ENCODE data around the gene MGLL. TPM values are rescaled to one million over a fixed set of nuclear protein-coding genes. Genes with fewer than 3 reads are reported as not detected.

MGLL gene
- total and polyA plus RNA-seq, 9 of the 15 experiments (the other 6 are each of a cell fraction or from before 2014, with no cell fraction given) = 0.12 to 0.32 (median 0.18) TPM; not detected in 6

- TF ChIP-seq CREBBP (IDR thresholded peaks at IDR 0.05; ENCODE audit: low read depth, low read length) (no peak), CREB1 (IDR thresholded peaks at IDR 0.05) (no peak), CREB1 (CRISPR knock-in tag; IDR thresholded peaks at IDR 0.05) (no peak)
Measured at GRCh38 chr3:127789051-127789450, 33.3 kb downstream of the MGLL start (continued).

- Histone ChIP-seq H2AFZ (ENCODE audit: low read depth, low read length) (no peak overlapping the region), H3K27ac (ENCODE audit: extremely low read depth, low read depth, low read length) (no peak overlapping the region), H3K79me2 (ENCODE audit: control insufficient read depth, insufficient read depth, low read length) (no peaks in the 10 kb centered on the region), H3K4me1 (replicated peaks in 1 of 2; ENCODE audit: control insufficient read depth in 2 of 2, insufficient read depth in 2 of 2, low read length in 2 of 2) (no peaks in the 10 kb centered on the region; a peak in 1 of 5 replicates), H3K9me3 (replicated peaks; ENCODE audit: control insufficient read depth, insufficient read depth, low read depth, low read length) (no peaks in the 10 kb centered on the region), H3K36me3 (ENCODE audit: control insufficient read depth, insufficient read depth, low read length) (no peaks in the 10 kb centered on the region), H4K20me1 (replicated peaks; ENCODE audit: control insufficient read depth, insufficient read depth, low read length) (no peaks in the 10 kb centered on the region; the same call in 1 of the 2 replicates), H3K9ac (ENCODE audit: insufficient read depth in 1 of 2, low read depth in 2 of 2, low read length in 2 of 2) (no peak overlapping the region), H3K27me3 (ENCODE audit: control insufficient read depth in 2 of 2, insufficient read depth in 2 of 2, low read length in 2 of 2) (peaks cover 15 to 86% of the 10 kb centered on the region in 2 experiments; a peak in 4 of 5 replicates), H3K4me2 (ENCODE audit: insufficient read depth, low read length) (no peak overlapping the region), H3K9me1 (ENCODE audit: control insufficient read depth, insufficient read depth, low read length) (no peaks in the 10 kb centered on the region), H3K4me3 (no peak overlapping the region)
- BruUV-seq (replicated peaks) = no TSS peak
- CTCF ChIA-PET (ENCODE audit: low intra/inter-chr PET ratio) = no interaction called here
- ATAC-seq = no peak
- intact Hi-C loops (cut with micrococcal nuclease) = no loop called here
- no peak for TF ChIP-seq TCF7 (IDR thresholded peaks at IDR 0.05; ENCODE audit: borderline replicate concordance)
- TF ChIP-seq HNRNPH1 (optimal IDR thresholded peaks at IDR 0.05; ENCODE audit: low read depth, low read length) = no peak
- no peak for TF ChIP-seq HDAC2 (IDR thresholded peaks at IDR 0.05)
- no peak for TF ChIP-seq LEF1 (IDR thresholded peaks at IDR 0.05)
- no peak for TF ChIP-seq ELF2 (CRISPR knock-in tag; IDR thresholded peaks at IDR 0.05)
- no peak for TF ChIP-seq ZNF76 (CRISPR knock-in tag; IDR thresholded peaks at IDR 0.05; ENCODE audit: borderline replicate concordance)
- no peak for TF ChIP-seq DMBX1 (CRISPR knock-in tag; IDR thresholded peaks at IDR 0.05; ENCODE audit: borderline replicate concordance)
- 18% methylated on average over 9 of the region's 9 CpGs for whole genome bisulfite sequencing (ENCODE audit: insufficient coverage, low coverage, missing lambda C conversion rate)
- no peak for DNase-seq (ENCODE audit: extremely low read depth in 1 of 4, low spot score in 3 of 4)
- in situ Hi-C loops (cut with MboI) = no loop called here
- no peak for FAIRE-seq
- POLR2A ChIA-PET = no interaction called here
Measured at GRCh38 chr3:127788451-127788909, 33.8 kb downstream of the MGLL start.
